Measurements from ENCODE around the gene AATF.

The AATF gene

DNA sequence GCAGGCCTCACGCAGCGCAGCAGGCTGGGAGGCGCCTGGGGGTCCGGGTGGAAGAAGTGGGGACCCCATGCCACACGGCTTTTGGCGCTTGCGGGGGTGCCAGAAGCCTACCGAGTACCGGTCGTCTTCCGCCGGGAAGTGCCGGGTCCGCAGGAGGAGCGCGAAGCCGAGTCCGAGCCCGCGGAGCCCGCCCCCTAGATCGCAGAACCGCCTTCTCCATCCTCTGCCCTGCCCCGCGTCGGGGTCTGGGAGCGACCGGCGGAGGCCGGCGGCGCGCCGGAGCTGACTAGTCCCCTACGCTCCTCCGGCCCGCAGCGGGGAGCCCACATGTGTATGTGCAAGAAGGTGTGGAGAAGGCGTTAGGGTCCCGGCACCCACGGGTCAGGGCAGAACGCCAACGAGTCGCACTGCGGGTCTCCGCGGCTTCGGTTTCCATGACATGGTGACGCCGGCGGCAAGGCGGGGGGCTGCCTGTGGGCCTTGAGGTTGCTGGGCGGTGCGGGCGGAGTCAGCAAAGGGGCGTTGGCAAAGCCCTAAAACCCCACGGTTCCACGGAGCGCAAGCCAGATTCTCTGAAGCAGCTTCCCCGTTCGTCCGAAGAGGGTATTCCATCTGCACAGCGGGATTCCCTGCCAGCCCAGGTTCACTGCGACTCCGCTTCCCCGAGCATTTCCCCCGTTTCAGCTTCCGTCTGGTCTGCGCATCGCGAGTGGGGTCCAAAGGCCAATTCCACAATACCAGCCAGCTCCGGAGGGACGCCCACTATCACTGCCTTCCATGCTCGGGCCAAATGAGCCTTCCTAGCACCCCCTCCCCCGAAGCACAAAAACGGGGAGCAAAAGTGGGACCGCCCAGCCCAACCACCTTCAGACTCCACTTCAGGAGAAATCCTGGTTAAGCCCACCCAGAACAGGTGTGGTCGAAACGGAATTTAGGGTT lies 13.8 kb upstream of the AATF start:
- no peak overlapping the region for H3K4me3 Mint-ChIP-seq
- H3K36me3 Mint-ChIP-seq = peaks cover 2% of the 10 kb centered on the region
- peak overlapping the region; percentile 71 for H3K27ac Mint-ChIP-seq
- peak; percentile 26 for DNase-seq
- no peaks in the 10 kb centered on the region for H3K9me3 Mint-ChIP-seq
- peaks cover 62% of the 10 kb centered on the region for H3K4me1 Mint-ChIP-seq
- CTCF ChIA-PET = no interaction called here
- peaks cover 100% of the 10 kb centered on the region for H3K27me3 Mint-ChIP-seq

DNA sequence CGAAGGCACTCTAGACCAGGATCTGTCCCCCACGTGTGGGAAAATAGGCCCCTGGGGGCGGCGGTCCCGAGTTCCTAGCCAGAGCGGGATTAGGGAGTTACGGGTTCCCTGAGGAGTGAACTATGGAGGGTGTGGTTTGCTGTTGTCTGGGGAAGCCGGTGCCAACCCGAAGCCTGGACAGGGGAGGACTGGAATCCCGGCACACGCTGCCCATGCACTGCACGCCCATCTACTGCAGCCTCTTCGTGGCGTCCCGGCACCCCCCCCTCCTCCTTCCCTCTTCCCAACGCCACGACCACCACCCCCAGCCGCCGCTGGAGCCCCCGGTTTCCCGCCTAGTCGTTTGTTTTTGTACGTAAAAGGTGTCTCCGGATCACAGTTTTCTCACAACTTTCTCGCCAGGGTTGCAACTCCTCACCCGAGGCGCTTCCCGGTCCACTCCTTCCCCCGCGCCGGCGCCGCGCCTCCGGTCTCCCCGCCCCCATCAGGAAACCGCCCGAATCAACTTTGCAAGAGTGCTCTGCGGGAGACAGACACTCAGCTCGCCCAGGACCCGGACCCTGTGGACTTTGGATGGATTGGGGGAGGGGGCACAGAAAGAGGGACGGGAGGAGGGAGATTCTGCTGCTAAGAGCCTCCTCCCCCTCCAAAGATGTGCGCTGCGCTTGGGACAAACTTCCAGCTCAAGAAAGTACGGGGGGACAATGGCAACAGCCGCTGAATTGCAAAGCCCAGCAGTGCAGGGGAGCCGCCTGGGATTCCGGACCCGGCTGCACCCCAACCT lies 12.9 kb upstream of the AATF start:
- Mint-ChIP-seq H3K27me3 (peaks cover 100% of the 10 kb centered on the region), H3K4me3 (peak overlapping the region; percentile 37), H3K9me3 (no peaks in the 10 kb centered on the region), H3K27ac (peak overlapping the region; percentile 75), H3K36me3 (peaks cover 2% of the 10 kb centered on the region), H3K4me1 (peaks cover 63% of the 10 kb centered on the region)
- CTCF ChIA-PET = interaction anchor here (1.0 kb wide), 1 partner anchor 311 kb away, joined by 3 read pairs; no protein-coding TSS in a partner anchor
- peak; percentile 25 for DNase-seq

DNA sequence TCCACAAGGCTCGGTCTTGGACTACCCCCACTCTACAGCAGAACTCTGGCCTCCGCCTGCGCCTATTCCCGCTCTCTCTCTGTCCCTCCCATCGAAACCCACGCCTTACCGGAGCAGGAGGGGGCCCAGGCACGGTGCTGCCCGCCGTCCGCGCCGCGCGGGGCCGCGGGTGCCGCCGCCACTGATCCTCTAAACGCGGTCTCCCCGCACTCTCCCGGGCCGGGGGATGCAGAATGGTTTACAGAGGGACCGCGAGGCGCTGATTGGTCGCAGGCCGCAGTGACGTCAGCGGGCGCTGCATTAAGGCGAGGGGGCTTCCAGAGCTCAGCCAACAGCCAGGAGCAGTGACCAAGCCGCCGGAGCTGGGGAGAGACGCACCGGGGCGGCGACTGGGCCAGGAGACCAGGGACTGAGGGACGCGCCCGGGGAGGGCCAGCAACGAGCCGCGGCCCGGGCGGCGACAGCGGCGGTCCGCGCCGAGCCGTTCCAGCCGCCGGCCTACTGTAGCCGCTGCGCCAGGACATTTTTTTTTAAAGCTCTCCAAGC lies 12.2 kb upstream of the AATF start:
- Mint-ChIP-seq H3K9me3 (no peaks in the 10 kb centered on the region), H3K27ac (peak overlapping the region; percentile 75), H3K27me3 (peaks cover 100% of the 10 kb centered on the region), H3K4me3 (peak overlapping the region; percentile 52), H3K36me3 (peaks cover 2% of the 10 kb centered on the region), H3K4me1 (peaks cover 63% of the 10 kb centered on the region)
- CTCF ChIA-PET = interaction anchor here (1.0 kb wide), 1 partner anchor 312 kb away, joined by 3 read pairs; no protein-coding TSS in a partner anchor
- DNase-seq = no peak

DNA sequence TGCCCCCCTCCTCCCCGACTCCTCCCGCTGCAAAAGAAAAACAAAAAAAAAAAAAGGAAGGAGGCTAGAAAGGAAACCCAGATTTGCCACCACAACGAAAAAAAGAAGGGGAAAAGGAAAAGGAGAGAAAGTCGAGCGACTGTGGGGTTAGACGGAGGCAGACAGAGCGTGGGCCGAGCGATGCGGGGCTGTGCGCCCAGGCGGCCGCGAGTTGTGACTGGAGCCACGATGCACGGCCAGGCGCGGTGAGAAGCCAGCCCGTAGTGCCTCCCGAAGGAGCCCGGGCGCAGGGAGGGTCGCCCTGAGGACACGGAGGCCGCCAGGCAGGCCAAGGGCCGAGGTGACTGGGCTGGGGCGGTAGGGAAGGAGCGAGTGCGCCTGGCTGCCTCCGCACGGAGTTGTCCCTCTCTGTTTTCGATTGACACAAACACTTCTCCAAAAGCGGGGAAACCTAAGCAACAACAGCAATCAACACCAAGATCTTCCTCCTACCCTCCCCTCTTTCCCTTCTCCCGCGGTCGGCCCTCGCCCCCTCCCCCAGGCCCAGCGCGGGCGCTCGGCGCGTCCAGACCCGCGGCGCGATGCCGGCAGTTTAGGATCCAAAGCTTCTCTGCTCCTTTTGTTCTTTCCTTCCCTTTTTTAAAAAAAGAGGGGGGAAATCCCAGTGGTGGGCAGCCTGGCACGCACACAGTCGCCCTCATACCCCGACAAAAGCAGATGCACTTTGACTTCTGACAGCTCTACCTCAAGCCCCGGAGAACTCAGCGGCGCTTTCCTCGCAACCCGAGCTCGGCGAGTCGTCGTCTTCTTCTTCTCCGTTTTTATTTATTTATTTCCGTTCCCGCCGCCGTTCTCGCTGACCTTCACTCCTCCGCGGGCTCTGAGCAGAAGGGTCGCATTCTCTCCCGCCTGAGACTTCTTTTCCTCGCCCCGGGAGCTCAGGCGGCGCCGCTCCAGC lies 11.5 kb upstream of the AATF start, which contains the start of gene LHX1:
TSS of gene LHX1 (plus strand) at position 475 of the 958 bp plus-strand sequence. CDS start 723 bp downstream, outside the sequence.
- Mint-ChIP-seq H3K27ac (peak within 1 kb of the TSS; percentile 83), H3K4me3 (peak within 1 kb of the TSS; percentile 52)
- peak; percentile 25 for DNase-seq

DNA sequence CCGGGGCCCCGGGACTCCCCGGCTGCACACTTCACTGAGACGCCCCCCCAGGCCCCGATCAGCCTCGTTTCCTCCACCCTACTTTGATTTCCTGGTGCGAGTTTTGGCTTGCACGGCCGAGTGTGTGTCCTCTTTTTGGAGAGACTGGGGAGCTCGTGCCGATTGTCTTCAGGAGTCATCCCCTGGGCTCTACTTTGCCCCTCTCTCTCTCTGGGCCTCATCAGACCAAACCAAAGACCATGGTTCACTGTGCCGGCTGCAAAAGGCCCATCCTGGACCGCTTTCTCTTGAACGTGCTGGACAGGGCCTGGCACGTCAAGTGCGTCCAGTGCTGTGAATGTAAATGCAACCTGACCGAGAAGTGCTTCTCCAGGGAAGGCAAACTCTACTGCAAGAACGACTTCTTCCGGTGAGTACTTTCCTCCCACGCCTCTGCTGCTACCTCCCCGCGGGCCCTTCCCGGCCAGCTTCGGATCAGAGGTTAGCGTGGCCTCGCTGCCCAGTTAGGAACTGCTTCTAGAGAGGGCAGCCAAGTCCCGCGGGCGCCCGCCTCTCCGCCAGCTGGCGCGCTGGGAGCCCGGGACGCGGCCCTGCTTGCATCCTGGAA lies 10.7 kb upstream of the AATF start:
- Mint-ChIP-seq H3K27me3 (peaks cover 100% of the 10 kb centered on the region), H3K27ac (peak overlapping the region; percentile 83), H3K9me3 (no peaks in the 10 kb centered on the region), H3K4me1 (peaks cover 55% of the 10 kb centered on the region), H3K36me3 (peaks cover 2% of the 10 kb centered on the region), H3K4me3 (peak overlapping the region; percentile 52)
- CTCF ChIA-PET = no interaction called here
- no peak for DNase-seq

More for the DNA sequence above, 11.5 kb upstream of the AATF start, which contains the start of gene LHX1:
- Mint-ChIP-seq H3K9me3 (no peaks in the 10 kb centered on the region), H3K27me3 (peaks cover 100% of the 10 kb centered on the region), H3K36me3 (peaks cover 2% of the 10 kb centered on the region), H3K4me1 (peaks cover 62% of the 10 kb centered on the region)
- CTCF ChIA-PET = interaction anchor here (1.0 kb wide), 1 partner anchor 313 kb away, joined by 3 read pairs; no protein-coding TSS in a partner anchor

DNA sequence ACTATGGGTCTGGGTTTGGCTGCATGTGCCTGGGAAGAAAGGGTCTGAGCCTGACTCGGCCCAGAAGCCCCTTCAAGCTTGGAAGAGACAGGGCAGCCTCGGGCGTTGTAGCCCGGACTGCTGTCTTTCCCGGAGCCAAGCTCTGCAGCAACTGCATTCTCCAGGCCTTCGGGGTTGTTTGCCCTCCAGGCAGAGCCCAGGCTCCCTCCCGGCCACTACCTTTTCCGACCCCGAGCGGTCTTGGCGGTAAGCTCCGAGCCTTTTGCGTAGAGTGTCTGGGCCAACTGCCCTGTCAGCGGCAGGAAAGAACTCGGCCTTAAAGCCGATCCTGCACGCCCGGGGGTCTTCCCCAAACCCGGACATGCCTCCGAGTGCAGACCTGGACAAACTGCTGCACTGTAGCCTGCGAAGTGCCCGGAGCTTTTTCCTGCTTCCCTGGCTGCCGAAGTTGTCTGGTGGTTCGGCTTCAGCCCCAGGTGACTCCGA lies 10.1 kb upstream of the AATF start:
- CTCF ChIA-PET = no interaction called here
- Mint-ChIP-seq H3K4me3 (peak overlapping the region; percentile 33), H3K27ac (peak overlapping the region; percentile 86), H3K27me3 (peaks cover 100% of the 10 kb centered on the region), H3K9me3 (no peaks in the 10 kb centered on the region), H3K36me3 (peaks cover 3% of the 10 kb centered on the region), H3K4me1 (peaks cover 54% of the 10 kb centered on the region)
- DNase-seq = no peak

DNA sequence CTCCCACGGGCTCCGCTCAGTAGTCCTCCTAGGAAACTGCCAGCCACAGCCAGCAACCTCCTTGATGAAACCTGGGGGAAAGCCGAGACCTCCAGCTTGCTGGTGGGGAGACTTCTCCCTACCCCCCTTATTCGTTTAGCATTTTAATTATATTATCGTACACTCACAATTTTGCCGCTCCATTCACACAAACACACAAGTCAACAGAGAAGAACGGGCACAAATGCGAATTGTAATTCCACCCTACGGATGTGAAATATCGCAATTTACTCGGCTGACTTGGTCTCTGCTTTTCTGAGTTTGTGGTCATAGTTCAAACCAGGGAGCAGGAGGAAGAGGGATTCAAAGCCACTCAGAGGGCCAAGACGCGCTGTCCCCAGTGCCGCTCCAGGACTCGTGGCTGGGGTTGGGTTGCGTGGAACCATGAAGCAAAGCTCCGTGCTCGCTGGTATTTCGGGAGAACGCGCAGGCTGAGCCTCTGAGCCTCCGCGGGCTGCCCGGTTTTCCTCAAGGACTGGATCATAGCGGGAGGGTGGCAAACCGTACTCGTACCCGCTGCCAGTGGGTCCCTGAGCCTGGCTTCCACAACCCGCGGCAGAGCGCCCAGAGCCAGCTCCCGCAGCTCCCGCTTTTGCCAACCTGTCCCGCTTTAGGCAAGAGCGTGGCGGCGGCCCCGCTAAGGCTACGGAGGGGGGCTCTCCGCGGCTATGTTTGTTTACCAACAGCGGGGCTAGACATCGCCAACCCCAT lies 9.5 kb upstream of the AATF start:
- H3K27ac Mint-ChIP-seq = peak overlapping the region; percentile 86
- H3K4me1 Mint-ChIP-seq = peaks cover 50% of the 10 kb centered on the region
- CTCF ChIA-PET = no interaction called here
- peaks cover 4% of the 10 kb centered on the region for H3K36me3 Mint-ChIP-seq
- H3K9me3 Mint-ChIP-seq = no peaks in the 10 kb centered on the region
- H3K4me3 Mint-ChIP-seq = peak overlapping the region; percentile 33
- H3K27me3 Mint-ChIP-seq = peaks cover 99% of the 10 kb centered on the region
- no peak for DNase-seq

DNA sequence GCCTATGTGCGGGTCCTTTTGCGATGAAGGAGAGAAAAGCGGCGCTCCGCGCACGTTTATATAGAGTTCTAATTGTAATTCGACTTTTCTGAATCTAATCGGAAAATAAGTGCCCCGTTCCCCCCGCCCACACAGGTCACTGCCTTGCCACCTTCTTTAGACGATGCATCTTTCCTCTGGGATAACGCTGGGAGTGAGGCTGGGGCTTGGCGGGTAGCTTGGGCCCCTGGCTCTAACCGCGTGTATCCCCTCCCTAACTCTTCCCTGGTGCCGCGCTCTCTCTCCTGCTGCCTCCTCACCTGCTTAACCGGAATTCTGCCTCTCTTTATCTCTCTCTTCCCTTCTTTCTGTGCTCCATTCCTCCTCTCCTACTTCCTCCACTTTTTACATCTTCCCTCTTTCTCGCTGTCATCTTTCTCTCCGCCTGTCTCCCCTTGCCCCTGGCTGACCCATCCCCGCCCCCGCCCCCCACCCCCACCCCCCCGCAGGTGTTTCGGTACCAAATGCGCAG lies 8.9 kb upstream of the AATF start:
- Mint-ChIP-seq H3K9me3 (no peaks in the 10 kb centered on the region), H3K36me3 (peaks cover 4% of the 10 kb centered on the region), H3K4me3 (no peak overlapping the region), H3K27ac (peak overlapping the region; percentile 82), H3K4me1 (peaks cover 50% of the 10 kb centered on the region), H3K27me3 (peaks cover 99% of the 10 kb centered on the region)
- CTCF ChIA-PET = no interaction called here
- no peak for DNase-seq

DNA sequence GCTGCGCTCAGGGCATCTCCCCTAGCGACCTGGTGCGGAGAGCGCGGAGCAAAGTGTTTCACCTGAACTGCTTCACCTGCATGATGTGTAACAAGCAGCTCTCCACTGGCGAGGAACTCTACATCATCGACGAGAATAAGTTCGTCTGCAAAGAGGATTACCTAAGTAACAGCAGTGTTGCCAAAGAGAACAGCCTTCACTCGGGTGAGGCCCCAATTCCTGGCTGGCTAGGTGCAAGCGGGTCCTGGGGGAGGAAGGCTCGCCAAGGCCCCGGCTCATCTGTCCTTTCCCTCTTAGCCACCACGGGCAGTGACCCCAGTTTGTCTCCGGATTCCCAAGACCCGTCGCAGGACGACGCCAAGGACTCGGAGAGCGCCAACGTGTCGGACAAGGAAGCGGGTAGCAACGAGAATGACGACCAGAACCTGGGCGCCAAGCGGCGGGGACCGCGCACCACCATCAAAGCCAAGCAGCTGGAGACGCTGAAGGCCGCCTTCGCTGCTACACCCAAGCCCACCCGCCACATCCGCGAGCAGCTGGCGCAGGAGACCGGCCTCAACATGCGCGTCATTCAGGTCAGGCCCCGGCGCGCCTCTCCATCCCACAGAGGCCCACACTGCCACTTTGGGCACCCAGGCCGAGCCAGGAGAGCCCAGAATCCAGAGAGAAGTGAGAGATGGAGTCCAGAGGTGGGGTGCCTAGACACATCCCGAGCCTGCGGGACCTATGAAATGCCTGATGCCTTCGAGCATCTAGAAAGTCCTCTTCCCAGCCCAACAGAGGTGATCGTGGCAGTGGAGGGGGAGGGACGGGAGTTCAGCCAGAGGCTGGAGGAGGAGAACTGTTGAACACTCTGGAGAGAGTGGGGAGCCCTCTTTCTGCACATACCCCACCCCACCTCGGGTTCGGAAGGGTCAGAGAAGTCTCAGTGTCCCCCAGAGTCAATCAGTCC lies 8.2 kb upstream of the AATF start:
- Mint-ChIP-seq H3K4me1 (peaks cover 44% of the 10 kb centered on the region), H3K27ac (peak overlapping the region; percentile 72), H3K9me3 (no peaks in the 10 kb centered on the region), H3K36me3 (peaks cover 4% of the 10 kb centered on the region), H3K4me3 (no peak overlapping the region), H3K27me3 (peaks cover 99% of the 10 kb centered on the region)
- CTCF ChIA-PET = no interaction called here
- DNase-seq = no peak

DNA sequence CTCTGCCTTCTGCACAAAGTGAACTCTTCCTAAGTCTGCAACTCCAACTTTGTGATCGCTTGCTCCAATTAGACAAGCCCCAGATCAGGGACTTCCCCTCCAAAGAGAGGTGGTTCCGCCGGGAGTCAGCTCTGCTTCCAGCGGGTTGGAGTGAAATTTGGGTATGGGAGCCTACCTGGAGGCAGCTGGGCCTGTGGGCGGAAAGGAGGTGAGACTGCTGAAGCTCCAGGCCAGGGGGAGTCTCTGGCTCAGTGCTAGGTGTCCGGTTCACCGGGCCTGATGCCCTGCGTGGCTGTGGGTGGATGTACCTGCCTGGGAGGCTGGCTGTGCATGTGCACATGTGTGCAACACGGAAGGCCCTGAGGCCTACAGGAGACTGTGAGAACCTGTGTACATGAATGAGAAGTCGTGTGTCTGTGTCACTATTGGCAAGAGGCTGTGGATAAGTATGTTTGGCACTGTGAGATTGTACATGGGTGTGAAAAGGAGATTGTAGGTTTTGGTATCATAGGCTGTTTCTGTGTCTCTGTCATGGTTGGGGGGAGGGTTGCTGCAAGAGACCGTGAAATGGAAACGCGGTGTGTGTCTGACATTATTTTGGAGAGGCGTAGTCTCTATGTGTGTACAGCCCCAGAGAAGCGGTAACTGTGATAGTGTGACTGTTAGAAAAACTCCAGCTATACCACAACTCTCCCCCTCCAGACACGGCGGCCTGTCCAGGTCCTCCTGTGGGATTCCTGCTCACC lies 7.3 kb upstream of the AATF start:
- Mint-ChIP-seq H3K4me1 (peaks cover 35% of the 10 kb centered on the region), H3K9me3 (no peaks in the 10 kb centered on the region), H3K4me3 (peak overlapping the region; percentile 31), H3K36me3 (peaks cover 4% of the 10 kb centered on the region), H3K27ac (peak overlapping the region; percentile 63), H3K27me3 (peaks cover 99% of the 10 kb centered on the region)
- CTCF ChIA-PET = interaction anchor here (0.6 kb wide), 1 partner anchor 105 kb away, joined by 3 read pairs; no protein-coding TSS in a partner anchor
- DNase-seq = no peak

Data from activated naive CD4-positive, alpha-beta T cell treated with anti-CD3 and anti-CD28 coated beads, Interleukin-2, amount 10 ng/mL, durations not matched to agents 7 days and 5 days (primary cell).